ENCODE results near the gene ANTKMT.
"Not testable (repeated sequence)": the region's sequence is repeated elsewhere in the genome, so short reads cannot be mapped to it uniquely, and the experiment has no call there.

The ANTKMT gene

DNA sequence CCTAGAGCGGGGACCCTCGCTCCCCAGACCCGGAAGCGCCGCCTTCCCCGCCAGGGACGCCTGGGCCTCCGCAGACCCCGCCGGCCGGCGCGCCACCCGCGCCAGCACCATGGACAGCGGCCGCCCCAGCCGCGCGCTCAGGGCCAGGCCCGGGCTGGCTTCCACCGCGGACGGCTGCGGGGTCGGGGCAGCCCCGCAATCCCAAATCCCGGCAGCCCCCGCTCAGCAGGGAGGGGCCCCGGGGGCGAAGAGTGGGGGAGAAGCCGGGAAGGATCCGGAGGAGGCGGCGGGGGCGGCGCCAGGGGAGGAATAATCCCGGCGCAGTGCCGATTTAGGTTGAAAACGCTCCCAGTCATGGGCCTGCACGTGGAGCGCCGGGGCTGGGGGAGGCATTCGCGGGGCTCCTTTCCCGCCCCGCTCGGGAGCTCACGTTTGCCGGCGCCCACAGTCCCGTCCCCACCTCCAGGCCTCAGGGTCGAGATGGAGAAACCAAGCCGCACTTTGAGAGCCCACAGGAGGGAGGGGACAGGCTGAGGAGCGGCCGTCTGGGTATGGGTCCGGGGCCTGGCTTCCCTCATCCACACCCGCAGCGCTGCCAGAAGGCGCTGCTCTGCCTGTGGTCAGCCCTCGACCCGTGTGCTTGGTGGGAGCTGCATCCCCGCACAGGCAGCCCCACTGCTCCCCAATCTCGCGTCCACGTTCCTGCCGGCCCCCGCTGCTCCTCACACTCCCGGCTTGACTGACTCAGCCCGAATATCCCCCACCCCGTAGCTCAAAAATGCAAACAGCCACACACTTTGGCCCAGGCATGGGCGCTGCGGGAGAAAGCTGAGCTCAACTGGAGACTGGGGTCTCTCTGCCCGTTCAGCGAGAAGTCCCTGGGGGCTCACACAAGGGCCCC, 20.0 kb upstream of the ANTKMT start:
- no peak for DNase-seq (ENCODE audit: low spot score)

DNA sequence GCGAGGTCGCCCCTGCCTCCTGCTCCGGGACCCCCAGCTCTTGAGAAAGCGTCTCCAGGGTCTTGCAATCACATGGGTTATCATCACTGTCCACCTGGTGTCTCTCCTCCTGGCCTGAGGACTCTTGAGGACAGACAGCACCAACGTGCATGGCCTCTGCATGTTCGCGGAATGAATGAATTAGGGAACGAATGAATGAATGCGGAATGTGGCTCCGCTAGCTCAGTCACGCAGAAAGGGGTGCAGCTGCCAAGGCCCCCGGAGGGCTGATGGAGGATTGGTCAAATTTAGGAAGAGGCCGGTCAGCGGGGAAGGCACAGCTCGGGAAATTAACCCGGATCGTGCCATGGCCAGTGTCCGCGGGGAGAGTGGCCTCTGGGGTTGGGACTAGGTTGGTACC, 18.6 kb upstream of the ANTKMT start:
- DNase-seq (ENCODE audit: low spot score) = no peak

- DNase-seq (ENCODE audit: low spot score) = no peak
These were observed 17.5 kb upstream of the ANTKMT start for GRCh38 chr16:703406-703805.

GRCh38 chr16:704047-704446, 16.9 kb upstream of the ANTKMT start:
- no peak for DNase-seq (ENCODE audit: low spot score)

- no peak for DNase-seq (ENCODE audit: low spot score)
These were observed 16.2 kb upstream of the ANTKMT start for GRCh38 chr16:704552-705380.

- no peak for DNase-seq (ENCODE audit: low spot score)
These were observed 15.3 kb upstream of the ANTKMT start, which contains the start of gene FBXL16 for GRCh38 chr16:705431-706188. TSS of gene FBXL16 (minus strand) at chr16:705801. CDS start at chr16:697405, 8,396 bp downstream.

- no peak for DNase-seq (ENCODE audit: low spot score)
These were observed 14.5 kb upstream of the ANTKMT start for GRCh38 chr16:706189-707061.

DNA sequence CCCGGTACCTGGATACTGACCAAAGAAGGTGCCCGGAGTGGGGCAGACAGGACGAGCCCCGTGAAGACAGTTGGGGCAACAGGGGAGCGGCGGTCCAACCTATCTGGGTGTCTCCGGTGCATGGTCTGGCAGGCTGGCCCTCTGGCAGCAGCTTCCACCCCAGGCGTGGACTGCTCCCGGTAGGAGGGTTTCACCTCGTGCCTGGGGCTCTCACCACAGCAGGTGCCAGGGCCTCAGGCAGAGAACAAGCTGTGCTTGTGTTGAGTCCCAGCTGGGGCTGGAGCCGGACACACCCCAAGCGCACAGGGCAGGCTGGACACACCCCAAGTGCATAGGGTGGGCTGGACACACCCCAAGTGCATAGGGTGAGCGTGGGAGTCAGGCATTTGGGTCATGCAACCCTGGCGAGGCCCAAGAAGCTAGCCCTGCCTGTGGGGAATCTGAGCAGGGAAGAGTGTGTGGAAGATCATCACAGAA, 13.8 kb upstream of the ANTKMT start:
- no peak for DNase-seq (ENCODE audit: low spot score)

DNA sequence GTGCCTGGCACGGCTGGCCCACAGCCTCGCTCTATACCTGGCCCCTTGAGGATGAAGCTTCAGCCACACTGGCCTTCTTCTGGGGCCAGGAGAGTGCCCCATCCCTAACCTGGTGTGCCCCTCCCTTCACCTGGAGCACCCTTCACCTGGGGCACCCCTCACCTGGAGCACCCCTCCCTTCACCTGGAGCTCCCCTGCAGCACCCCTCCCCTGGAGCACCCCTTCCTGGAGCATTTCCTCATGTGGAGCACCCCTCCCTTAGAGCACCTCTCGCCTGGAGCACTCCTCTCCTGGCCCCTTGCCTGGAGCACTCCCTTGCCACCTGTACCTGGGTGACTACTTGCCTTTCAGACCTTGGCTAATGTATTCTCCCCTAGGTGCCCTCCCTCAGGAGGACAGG, 12.9 kb upstream of the ANTKMT start:
- no peak for DNase-seq (ENCODE audit: low spot score)

DNA sequence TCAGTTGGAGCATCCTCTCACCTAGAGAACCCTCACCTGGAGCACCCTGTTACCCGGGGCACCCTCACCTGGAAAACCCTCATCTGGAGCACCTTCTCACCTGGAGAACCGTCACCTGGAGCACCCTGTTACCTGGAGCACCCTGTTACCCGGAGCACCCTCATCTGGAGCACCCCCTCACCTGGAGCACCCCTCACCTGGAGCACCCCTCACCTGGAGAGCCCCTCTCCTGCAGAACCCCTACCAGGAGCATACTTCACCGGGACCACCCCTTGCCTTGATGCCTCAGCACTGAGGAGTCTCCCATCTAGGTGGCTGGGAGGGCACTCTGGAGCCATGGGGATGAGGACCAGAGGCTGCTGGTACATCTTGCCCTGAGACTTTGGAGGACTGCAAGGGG, 12.0 kb upstream of the ANTKMT start:
- no peak for DNase-seq (ENCODE audit: low spot score)

DNA sequence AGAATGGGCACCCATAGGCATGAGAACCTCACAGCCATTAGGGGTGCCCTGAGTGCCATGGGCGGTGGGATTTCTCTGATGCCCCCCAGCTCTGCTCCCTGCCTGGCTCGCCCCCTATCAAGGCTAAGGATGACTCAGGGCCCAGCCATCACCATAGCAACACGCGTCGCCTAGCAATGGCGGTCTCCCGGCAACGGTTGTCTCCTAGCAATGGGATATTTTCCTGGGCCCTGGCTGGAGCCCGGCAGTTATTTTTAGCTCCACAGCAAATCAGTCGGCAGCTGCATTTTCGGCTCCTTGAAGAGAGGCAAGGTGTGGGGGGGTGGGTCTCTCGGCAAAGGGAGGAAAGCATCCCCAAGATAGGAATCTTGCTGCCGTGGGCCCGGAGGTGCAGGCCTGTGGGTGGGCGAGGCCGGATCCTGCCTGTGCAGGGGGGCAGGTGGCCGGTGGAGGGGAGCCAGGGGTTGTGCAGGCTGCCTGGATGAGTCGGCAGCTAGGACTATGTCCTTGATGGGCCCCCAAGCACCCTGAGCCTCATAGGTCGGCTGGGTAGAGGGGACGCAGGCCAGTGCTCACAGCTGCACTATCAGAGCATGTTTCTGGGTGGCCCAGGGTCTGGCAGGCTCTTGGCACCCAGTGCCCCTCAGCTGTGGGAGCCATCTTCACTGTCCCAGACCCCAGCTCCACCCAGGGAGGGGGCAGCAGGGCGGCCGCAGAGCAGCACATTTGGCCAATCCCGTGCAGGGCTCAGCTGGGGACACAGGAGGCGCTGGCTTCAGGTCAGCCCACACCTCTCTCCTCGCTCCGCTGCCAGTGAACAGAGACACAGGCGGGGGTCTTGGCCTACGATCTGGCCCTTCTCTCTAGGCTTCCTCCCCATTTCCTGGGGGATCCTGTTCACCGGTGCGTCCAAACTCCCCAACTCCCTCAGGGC, 11.1 kb upstream of the ANTKMT start:
- DNase-seq (ENCODE audit: low spot score) = peak; percentile 73

GRCh38 chr16:710500-711075, 10.4 kb upstream of the ANTKMT start:
- no peak for DNase-seq (ENCODE audit: low spot score)

DNA sequence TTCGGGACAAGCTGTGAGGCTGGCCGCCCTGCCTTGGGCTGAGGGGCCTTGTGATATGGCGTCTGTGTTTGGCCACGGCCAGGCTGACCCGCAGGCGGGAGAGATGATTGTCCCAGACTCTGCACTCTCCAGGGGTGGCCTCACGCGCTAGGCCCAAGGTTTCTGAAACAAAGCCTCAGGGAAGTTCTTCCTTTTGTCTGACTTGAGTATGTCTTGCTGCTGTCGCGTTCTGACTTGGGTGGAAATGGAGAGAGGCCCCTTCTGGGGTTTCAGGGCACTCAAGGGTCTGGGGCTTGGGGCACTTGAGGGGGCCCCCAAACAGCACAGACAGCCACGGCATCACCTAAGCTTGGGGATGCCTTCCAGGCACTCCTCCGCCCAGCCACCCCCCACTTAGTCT, 9.9 kb upstream of the ANTKMT start:
- no peak for DNase-seq (ENCODE audit: low spot score)

DNA sequence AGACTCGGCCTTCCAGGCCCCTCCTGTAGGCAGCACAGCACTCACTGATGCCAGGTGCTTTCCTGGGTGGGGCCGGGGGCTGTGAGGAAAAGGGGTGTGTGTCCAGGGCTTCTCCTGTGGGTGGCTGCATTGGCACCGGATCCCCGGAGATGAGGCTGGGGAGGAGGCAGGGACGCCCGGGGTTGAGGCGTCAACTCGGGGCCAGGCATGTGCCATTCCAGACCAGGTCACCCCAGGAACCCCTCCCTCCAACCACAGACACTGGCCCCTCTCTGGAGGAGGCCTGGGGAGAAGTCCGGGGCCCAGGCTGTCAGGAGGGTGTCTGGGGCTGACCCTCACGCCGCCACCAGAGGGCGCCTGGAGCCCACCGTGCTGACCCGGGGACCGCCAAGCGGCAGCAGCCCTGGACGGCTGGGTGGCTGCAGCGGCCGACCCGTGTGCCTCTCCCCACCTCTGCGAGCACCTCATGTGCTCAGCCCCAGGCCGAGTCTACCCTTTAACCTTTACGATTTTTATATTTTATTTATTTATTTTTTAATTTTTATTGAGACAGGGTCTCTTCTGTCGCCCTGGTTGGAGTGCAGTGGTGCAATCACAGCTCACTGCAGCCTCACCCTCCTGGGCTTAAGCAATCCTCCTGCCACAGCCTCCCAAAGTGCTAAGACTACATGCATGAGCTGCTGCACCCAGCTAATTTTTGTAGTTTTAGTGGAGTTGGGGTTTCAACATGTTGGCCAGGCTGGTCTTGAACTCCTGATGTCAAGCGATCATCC, 9.2 kb upstream of the ANTKMT start:
- peak; percentile 58 for DNase-seq (ENCODE audit: low spot score)

DNA sequence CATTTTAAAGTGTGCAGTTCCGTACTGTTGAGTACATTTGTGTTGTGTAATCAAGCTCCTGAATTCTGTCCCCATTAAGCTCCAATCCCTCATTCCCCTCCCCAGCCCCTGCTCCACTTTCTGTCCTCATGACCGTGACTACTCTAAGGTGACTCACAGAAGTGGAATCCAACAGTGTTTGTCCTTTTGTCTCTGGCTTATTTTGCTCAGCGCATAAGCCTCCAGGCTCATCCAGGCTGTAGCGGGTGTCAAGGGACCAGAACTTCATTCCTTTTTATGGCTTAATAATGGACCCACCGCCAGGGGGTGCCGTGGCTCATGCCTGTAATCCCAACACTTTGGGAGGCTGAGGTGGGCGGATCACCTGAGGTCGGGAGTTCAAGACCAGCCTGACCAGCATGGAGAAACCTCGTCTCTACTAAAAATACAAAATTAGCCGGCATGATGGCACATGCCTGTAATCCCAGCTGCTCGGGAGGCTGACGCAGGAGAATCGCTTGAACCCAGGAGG, 8.2 kb upstream of the ANTKMT start:
- DNase-seq (ENCODE audit: low spot score) = not testable (repeated sequence)

- no peak for DNase-seq (ENCODE audit: low spot score)
These were observed 6.9 kb upstream of the ANTKMT start for GRCh38 chr16:714079-714478.

DNA sequence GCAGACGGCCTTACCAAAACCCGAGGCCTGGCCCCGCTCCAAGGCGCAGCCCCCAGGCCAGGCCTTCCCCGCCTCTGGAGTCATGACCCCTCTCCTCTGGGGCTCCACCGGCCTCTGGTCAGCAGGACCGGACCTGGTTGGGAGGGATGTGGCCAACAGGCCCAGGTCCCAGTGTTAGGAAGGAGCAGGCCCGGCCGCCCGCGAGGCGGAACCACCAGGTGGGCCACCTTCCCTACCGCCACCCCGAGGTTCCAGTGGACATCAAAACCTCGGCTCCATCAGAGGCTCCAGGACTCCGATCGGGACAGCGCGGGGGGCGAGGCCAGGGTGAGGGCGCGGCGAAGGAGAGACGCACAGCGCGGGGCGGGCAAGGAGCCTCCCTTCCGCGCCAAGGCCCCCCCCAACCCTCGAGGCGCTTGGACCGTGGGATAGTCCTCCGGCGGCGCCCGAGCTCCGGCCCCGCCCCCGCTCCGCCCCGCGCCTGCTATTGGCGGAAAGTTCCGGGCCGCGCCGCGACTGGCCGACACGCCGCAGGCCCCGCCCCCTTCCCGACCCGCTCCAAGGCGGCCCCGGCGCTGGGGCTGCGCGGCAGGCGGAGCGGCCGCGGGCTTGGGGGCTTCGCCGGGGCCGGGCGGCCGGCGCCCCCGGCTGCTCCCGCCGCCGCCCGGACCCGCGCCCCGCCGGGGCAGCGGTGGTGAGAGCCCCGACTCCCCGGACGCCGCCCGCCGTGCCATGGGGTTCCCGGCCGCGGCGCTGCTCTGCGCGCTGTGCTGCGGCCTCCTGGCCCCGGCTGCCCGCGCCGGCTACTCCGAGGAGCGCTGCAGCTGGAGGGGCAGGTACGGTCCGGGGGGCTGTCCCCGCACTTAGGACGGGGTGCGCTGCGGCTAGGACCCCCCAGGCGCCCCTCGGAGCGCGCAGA, 6.1 kb upstream of the ANTKMT start, which contains the start of gene METRN:
Gene METRN (plus strand): TSS at position 561 of the 919 bp plus-strand sequence. CDS start 172 bp downstream, at position 733.
- peak; percentile 90 for DNase-seq (ENCODE audit: low spot score)

Data from globus pallidus (tissue), 1 donor.